Left ventricle myocardium inferior (tissue), 1 donor: ENCODE data around the gene ALDH3B1. TPM values are rescaled to one million over a fixed set of nuclear protein-coding genes. Genes with fewer than 3 reads are reported as not detected.
"Not testable (repeated sequence)": the region's sequence is repeated elsewhere in the genome, so short reads cannot be mapped to it uniquely, and the experiment has no call there.

Experiments used
- DNase-seq: peaks from one replicate; pipeline ENCODE4 v3.0.0-alpha.2; 2020
- H3K27ac ChIP-seq: fragments of 200-600 bp; replicated peaks from 2 replicates; pipeline ENCODE4 v1.8.0; 2021
- H3K27me3 ChIP-seq: fragments of 200-600 bp; 2 replicates; pipeline ENCODE4 v1.8.0; 2021; ENCODE audit warnings: low read depth
- H3K36me3 ChIP-seq: fragments of 200-600 bp; 2 replicates; pipeline ENCODE4 v1.8.0; 2021
- H3K4me1 ChIP-seq: fragments of 200-600 bp; 2 replicates; pipeline ENCODE4 v1.8.0; 2021
- H3K4me3 ChIP-seq: fragments of 200-600 bp; 2 replicates; pipeline ENCODE4 v1.8.0; 2021; ENCODE audit warnings: mild to moderate bottlenecking, moderate library complexity
- H3K9me3 ChIP-seq: fragments of 200-600 bp; replicated peaks from 2 replicates; pipeline ENCODE4 v1.8.0; 2021
- intact Hi-C: fragments of 100-400 bp; cut with micrococcal nuclease; formaldehyde crosslinking; loops from one replicate; pipeline ENCODE4 v1.11.0; 2022
- long read RNA-seq: library from polyadenylated mRNA; unstranded; transcript quantifications from one replicate; pipeline ENCODE4 v2.0.0, GENCODE V29; 2021
- total RNA-seq: library from RNA; stranded (reverse); fragmentation: NEBNext Ultra II Directional; extraction: Animal tissue kit (Norgen Biotek cat#: 25700); gene quantifications from one replicate; pipeline ENCODE4 v1.2.1, GENCODE V29; 2021
- TF ChIP-seq, protein P1 (sequence below): fragments of 200-600 bp; IDR thresholded peaks from 2 replicates; pipeline ENCODE4 v1.8.0; 2021; ENCODE audit warnings: antibody characterized with exemption, mild to moderate bottlenecking, borderline replicate concordance
- donor health status: DM: no; HTN: yes; CAD: no; lungs with severe emphysema.

The ALDH3B1 gene, protein sequence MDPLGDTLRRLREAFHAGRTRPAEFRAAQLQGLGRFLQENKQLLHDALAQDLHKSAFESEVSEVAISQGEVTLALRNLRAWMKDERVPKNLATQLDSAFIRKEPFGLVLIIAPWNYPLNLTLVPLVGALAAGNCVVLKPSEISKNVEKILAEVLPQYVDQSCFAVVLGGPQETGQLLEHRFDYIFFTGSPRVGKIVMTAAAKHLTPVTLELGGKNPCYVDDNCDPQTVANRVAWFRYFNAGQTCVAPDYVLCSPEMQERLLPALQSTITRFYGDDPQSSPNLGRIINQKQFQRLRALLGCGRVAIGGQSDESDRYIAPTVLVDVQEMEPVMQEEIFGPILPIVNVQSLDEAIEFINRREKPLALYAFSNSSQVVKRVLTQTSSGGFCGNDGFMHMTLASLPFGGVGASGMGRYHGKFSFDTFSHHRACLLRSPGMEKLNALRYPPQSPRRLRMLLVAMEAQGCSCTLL
- total RNA-seq, result 3.7 TPM
- long read RNA-seq, partial matches to known transcripts, result 4 of 11 reads
- long read RNA-seq, other reads (novel, unspliced or antisense), result 3 of 11 reads

DNA sequence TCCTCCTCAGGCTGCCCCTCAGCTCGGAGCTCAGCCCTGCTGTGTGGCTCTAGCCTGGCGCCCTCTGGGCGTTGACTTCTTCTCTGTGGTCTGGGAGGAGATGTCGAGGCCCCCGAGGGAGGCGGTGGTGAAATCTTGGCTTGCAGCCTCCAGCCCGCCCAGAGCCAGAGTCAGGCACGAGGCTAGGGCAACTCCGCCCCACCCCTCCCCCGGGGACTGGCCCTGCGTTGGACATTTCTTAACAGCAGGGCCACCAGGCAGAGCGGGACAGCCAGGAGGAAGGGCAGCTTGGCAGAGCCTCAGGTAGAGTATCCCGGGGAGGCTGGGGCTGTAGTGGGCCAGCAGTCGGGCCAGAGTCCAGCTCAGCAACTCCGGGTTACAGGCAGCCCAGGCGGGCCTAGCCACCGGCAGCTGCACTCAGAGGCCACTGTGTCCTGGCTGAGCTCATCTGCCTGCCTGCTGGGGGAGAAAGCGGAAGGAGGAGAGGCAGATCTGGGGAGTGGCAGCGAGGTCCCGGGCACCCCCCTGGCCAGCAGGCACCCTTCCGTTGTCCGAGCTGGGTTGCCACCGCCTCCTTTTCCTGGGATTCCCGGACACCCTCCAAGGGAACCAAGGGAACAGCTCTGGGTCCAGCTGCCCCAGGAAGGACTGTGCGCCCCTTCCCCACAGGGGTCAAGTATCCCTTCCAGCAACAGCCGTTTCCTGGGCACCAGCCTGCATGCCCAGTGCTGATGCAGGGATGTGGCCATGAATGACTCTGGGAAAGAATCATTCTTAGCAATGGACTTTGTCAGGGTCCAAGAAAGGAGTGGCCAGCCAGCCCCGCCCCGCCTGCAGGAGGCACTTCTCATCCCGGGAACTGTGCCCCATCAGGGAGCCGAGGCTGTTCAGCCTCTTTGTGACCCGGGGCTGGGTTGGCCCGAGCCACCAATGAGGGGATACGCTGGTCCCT, at the start of gene ALDH3B1:
TSS of gene ALDH3B1 (plus strand) at position 238 of the 952 bp plus-strand sequence. CDS start 4,971 bp downstream, outside the sequence.
- intact Hi-C loops, result no loop called here
- H3K9me3 ChIP-seq, result no peaks in the 10 kb centered on the region
- H3K27me3 ChIP-seq, result no peaks in the 10 kb centered on the region
- peaks cover 29% of the 10 kb centered on the region for H3K4me1 ChIP-seq
- peak within 1 kb of the TSS; percentile 83 for H3K27ac ChIP-seq
- H3K4me3 ChIP-seq, result peak within 1 kb of the TSS; percentile 57
- H3K36me3 ChIP-seq, result no peaks in the 10 kb centered on the region
- TF ChIP-seq, protein P1, sequence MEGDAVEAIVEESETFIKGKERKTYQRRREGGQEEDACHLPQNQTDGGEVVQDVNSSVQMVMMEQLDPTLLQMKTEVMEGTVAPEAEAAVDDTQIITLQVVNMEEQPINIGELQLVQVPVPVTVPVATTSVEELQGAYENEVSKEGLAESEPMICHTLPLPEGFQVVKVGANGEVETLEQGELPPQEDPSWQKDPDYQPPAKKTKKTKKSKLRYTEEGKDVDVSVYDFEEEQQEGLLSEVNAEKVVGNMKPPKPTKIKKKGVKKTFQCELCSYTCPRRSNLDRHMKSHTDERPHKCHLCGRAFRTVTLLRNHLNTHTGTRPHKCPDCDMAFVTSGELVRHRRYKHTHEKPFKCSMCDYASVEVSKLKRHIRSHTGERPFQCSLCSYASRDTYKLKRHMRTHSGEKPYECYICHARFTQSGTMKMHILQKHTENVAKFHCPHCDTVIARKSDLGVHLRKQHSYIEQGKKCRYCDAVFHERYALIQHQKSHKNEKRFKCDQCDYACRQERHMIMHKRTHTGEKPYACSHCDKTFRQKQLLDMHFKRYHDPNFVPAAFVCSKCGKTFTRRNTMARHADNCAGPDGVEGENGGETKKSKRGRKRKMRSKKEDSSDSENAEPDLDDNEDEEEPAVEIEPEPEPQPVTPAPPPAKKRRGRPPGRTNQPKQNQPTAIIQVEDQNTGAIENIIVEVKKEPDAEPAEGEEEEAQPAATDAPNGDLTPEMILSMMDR, result no peak
- DNase-seq, result peak; percentile 90

DNA sequence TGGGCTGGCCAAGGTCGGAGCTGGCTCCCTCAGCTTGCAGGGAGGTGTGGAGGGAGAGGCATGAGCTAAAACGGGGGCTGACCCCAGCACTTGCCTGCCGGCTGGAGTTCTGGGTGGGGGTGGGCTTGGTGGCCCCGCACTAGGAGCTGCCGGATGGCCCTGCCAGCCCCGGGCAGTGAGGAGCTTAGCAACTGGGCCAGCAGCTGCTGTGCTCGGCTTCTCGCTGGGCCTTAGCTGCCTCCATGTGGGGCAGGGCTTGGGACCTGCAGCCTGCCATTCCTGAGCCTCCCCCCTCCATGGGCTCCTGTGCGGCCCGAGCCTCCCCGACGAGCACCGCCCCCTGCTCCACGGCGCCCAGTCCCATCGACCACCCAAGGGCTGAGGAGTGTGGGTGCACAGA, 46.9 kb upstream of the ALDH3B1 start:
- H3K27me3 ChIP-seq, result peaks cover 20% of the 10 kb centered on the region
- H3K9me3 ChIP-seq, H3K27ac ChIP-seq, DNase-seq, intact Hi-C loops, H3K4me1 ChIP-seq, H3K4me3 ChIP-seq, H3K36me3 ChIP-seq: not testable (repeated sequence)

DNA sequence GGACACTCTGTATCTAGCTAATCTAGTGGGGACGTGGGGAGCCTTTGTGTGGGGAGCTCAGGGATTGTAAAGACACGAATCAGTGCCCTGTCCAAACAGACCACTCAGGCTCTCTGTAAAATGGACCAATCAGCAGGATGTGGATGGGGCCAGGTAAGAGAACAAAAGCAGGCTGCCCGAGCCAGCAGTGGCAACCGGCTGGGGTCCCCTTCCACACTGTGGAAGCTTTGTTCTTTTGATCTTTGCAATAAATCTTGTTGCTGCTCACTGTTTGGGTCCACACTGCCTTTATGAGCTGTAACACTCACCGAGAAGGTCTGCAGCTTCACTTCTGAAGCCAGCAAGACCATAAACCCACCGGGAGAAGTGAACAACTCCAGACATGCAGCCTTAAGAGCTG, 46.2 kb upstream of the ALDH3B1 start:
- H3K36me3 ChIP-seq, DNase-seq, H3K4me3 ChIP-seq, intact Hi-C loops, H3K9me3 ChIP-seq, H3K27ac ChIP-seq, H3K4me1 ChIP-seq: not testable (repeated sequence)
- H3K27me3 ChIP-seq, result peaks cover 20% of the 10 kb centered on the region

DNA sequence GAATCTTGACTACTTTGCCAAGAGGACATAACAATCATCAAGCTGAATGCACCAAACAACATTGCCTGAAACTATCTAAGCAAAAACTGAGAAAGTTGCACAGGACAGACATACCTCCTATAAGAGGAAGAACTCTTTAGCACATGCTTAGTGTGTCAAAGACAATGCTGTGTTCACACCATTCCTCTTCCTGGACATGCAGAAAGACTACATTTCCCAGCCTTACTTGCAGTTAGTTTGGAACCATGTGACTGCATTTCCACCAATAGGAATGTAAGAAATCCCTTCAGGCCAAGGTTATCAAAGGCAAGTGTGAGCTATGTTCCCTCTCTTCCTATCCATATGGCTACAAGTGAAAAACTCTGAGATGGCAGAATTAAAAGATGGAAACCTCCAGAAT, 45.4 kb upstream of the ALDH3B1 start:
- H3K4me1 ChIP-seq, H3K27ac ChIP-seq, DNase-seq, H3K36me3 ChIP-seq, H3K9me3 ChIP-seq, intact Hi-C loops, H3K4me3 ChIP-seq: not testable (repeated sequence)
- H3K27me3 ChIP-seq, result peaks cover 17% of the 10 kb centered on the region

DNA sequence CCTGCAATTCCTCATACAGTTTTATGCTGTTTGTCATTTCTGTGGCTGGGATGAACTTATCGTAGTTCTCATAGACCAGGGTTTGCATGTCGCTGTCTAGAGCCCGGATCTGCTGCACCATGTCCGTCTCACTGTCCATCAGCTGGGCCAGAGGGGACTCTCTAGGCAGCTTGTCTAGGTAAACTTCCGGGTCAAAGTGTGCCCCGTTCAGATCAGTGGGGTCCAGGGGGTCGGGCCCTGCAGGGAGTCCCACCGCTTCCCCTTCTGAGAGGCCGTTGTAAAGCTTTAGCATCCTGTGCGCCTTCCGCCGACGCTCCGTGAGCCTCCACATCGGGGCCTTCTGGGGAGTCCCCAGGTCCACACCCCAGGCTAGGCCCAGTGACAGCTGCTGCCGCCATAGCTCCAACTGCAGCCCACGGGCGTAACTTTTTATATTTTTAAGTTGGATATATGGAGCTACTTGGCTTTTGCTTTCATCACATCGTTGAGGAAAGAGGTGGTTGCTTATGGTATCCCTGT, 44.2 kb upstream of the ALDH3B1 start:
- H3K27ac ChIP-seq, DNase-seq, H3K36me3 ChIP-seq, H3K4me3 ChIP-seq, intact Hi-C loops, H3K9me3 ChIP-seq, H3K27me3 ChIP-seq, H3K4me1 ChIP-seq: not testable (repeated sequence)

DNA sequence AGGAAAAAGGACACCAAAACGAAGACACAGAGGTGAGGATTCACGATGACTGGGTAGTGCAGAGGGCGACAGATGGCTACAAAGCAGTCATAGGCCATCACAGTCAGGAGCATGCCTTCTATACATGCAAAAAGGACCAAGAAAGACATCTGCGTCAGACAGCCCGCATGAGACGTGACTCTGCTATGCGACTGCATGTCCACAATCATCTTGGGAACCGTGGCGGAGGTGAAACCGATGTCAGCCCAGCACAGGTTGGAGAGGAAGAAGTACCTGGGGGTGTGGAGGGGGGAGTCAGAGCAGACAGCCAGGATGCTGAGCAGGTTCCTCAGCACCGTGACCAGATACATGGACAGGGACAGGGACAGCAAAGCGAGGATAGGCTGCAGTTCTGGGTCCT, 35.4 kb upstream of the ALDH3B1 start:
- H3K36me3 ChIP-seq, H3K9me3 ChIP-seq, H3K4me1 ChIP-seq, H3K27ac ChIP-seq, DNase-seq, intact Hi-C loops, H3K4me3 ChIP-seq: not testable (repeated sequence)
- peaks cover 40% of the 10 kb centered on the region for H3K27me3 ChIP-seq

DNA sequence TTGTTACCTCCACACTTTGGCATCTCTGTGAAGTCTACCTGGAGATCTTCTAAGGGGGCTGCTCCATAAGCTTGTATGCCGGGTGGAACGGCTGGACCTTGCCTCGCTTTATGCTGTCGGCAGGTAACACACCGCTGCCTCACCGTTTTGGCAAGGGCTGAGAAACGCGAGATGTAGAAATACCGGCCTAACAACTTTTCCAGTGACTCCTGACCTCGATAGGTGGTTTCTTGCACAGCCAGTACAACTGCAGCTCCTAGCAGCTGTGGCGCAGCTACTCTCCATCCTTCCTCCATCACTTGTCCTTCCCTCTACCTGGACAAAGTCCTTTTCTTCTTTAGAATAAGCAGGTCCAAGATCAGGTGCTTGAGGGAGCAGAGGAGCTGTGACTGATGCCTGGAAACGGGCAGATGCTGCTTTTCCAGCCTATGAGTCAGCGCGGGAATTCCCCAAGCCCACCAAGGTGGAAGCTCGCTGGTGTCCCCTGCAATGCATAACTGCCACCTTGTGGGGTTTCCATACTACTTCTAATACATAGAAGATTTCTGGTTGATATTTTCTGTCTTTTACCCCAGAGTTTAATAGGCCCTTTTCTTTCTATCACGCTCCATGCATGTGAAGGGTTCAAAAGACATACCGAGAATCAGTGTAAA, 31.2 kb upstream of the ALDH3B1 start:
- H3K36me3 ChIP-seq, H3K9me3 ChIP-seq, intact Hi-C loops, H3K27ac ChIP-seq, DNase-seq, H3K4me3 ChIP-seq, H3K4me1 ChIP-seq: not testable (repeated sequence)
- peaks cover 40% of the 10 kb centered on the region for H3K27me3 ChIP-seq

DNA sequence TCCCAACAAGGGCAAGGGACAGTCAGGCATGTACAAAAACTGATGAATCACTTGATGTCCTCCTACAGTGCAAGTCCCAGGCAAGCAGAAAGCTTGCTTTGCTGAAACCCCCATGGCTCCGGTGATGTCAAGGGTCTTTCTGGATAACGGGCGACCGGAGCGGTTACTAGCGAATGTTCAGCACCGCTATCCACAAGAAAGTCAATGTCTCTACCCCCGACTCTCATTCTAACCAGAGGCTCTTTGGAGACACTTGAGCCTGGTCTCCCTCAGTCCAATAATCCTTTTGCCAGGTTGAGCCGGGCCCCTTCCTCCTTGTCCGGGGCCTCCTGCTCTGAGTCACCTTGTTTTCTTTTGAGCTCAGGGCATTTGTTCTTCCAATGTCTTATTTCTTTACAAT, 28.9 kb upstream of the ALDH3B1 start:
- not testable (repeated sequence) for H3K4me3 ChIP-seq

DNA sequence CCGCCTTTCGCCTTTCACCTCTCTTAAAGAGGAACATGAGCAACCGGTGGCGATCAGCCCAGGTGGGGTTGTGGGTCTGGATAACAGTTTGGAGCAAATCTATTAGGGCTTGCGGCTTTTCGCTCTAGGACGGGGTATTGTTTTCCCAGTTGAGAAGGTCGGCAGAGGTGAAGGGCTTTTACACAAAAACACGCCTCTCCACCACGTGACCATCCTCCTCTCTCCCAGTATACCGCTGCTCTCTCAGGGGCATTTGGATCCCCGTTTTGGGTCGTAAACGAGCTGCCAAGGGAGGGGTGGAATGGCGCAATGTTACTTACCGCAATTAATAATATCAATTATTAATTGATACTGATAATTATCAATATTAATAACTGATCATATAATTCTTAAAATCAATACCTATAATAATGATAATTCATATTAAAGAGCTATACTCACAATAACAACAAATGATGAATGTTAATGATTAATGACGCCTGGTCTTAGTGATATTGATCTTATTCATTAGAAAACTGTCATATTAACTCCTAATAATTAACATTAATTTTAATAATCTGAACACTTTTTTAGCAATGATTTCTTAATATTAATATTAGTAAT, 27.8 kb upstream of the ALDH3B1 start:
- peaks cover 38% of the 10 kb centered on the region for H3K27me3 ChIP-seq
- H3K9me3 ChIP-seq, H3K4me1 ChIP-seq, H3K27ac ChIP-seq, intact Hi-C loops, H3K36me3 ChIP-seq, H3K4me3 ChIP-seq, DNase-seq: not testable (repeated sequence)

More for the DNA sequence above, 28.9 kb upstream of the ALDH3B1 start:
- intact Hi-C loops, H3K9me3 ChIP-seq, H3K27ac ChIP-seq, H3K36me3 ChIP-seq, DNase-seq, H3K4me1 ChIP-seq: not testable (repeated sequence)
- peaks cover 49% of the 10 kb centered on the region for H3K27me3 ChIP-seq
